GM21528 (cell line): Measurements from ENCODE around the gene PBX3.

Source experiments
- ATAC-seq: cut with Tn5 transposase; IDR thresholded peaks from one replicate; pipeline ENCODE4 v1.9.1; 2021; ENCODE audit warnings: mild to moderate bottlenecking, moderate library complexity; ENCODE audit not compliant: unreplicated experiment, low FRiP score

PBX3 gene

GRCh38 chr9:125968714-125969374, 221.7 kb downstream of the PBX3 start:
- no peak for ATAC-seq

DNA sequence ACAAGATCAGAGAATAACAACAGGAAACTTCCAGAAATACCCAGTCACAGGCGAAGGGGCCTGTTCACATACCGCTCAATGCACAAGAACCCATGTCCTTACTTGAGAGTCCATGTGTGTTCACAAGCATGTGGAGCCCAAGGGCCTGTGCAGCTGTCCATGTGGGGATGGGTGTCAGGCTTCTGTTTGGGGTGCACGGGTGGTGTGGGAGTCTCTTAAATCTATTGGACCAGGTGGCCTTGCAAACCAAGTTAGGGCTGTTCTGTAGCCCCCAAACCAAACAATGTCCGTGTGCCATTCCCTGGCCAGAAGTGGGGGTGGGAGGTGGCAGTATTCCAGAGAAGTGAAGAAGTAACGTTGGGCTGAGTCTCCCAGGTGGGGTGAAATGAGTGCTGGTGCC, 222.3 kb downstream of the PBX3 start:
- no peak for ATAC-seq

- no peak for ATAC-seq
Observed at GRCh38 chr9:125969868-125970267, 222.7 kb downstream of the PBX3 start.

GRCh38 chr9:125970340-125970739, 223.2 kb downstream of the PBX3 start:
- ATAC-seq = no peak

DNA sequence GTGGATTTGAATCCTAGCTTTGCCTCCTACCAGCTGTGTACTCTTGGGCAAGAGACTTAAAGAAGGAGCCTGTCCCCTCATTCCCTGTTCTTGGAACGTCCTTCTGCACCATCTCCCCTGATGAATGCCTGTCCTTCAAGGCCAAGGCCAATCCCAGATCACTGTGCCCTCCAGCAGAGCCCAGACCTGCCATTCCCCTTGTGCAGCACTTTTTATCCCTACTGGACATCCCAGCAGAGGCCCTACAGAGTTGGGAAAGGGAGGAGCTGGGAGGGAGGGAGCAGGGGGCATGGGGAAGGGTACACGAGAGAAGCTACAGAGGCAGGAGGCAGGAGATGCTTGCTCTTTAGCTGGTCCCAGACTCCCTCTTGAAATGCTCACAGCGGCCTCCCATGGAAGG, 223.9 kb downstream of the PBX3 start:
- no peak for ATAC-seq

- ATAC-seq = no peak
Observed at GRCh38 chr9:125972012-125972729, 225.0 kb downstream of the PBX3 start.

DNA sequence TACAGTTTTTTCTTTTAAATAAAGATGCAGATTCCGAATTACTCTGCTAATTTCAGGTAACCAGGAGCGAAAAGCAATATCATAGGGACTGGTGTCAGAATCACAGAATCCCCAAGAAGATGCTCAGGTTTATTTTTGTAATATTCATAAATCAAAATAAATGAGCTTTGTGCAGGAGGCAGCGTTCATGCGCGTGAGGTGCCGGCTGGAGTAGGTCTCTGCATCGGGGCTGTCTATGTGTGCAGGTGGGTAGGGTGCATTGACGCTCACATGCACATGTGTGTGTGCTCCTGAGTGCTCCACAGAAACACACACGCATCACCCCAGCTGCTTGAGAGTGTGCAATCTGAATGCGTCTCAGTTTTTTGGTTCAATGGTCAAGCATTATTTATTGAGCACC, 226.4 kb downstream of the PBX3 start:
- no peak for ATAC-seq

- ATAC-seq = no peak
Observed at GRCh38 chr9:125974705-125975104, 227.5 kb downstream of the PBX3 start.

DNA sequence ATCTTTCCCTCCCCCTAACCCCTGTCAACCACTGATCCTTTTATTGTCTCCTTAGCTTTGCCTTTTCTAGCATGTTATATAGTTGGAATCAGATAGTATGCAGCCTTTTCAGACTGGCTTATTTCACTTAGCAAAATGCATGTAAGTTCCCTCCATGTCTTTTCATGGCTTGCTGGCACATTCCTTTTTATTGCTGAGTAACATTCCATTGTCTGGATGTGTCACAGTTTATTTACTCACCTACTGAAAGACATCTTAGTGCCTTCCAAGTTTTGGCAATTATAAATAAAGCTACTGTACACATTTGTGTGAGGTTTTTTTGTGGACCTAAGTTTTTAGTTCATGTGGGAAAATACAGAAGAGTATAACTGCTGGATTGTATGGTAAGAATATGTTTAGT, 230.1 kb downstream of the PBX3 start:
- no peak for ATAC-seq

DNA sequence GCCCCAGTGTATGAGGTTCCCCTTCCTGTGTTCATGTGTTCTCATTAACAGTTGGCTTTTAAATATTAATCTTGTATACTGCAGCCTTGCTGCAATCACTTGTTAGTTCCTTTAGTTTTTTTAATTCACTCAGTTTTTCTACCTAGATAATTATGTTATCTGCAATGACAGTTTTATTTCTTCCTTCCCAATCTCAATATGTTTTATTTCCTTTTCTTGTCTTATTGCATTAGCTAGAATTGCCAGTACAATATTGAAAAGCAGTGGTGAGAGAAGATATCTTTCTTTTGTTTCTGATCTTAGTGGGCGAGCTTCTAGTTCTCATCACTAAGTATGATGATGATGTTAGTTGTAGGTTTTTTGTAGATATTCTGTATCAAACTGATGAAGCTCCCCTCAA, 232.2 kb downstream of the PBX3 start:
- ATAC-seq = no peak

DNA sequence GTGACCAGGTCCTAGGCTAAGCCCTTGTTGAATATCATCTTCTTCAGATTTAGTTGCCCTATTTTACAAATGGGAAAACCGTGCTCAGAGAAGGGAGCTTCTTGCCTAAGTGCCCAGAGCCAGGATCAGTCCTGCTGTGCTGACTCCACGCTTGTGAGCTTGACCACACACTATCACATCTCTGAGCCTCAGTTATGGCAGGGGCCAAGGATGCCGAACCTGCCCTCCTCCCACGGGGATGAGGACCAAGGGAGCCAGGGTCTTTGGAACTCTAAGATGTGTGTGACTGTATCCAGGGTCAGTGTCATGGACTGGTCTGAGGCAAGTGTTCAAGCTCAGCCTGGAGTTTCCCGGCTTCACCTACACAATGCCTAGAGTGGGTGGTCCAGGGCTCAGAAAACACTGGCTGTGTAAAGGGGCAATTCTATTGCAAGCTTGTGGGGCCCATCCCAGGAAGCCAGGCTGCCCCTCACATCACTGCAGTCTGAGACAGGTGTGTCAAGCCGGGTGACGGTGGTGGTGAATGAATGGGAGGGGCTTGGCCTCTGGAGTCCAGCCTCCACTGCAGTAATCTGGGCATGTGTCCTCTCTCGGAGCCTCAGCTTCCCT, 235.7 kb downstream of the PBX3 start:
- no peak for ATAC-seq

GRCh38 chr9:125983681-125984080, 236.5 kb downstream of the PBX3 start:
- ATAC-seq = no peak

DNA sequence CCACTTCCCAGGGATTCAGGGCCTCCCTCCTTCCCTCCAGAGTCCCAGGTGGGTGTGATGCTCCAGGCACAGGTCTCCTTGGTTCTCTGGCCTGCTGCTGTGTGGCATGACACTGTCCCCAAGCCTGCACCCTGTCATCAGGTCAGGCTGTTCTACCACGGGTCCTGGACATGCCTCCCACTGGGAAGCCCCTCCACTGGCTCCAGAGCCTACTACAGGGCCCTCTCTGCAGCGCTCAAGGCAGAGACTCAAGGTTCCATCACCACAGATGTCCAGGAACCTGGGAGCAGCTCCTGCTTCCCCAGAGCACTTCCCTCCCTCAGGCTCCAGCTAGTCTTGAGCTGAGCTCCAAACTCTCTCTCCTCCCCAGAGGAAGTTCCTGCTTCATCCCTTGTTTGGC, 237.3 kb downstream of the PBX3 start:
- ATAC-seq = no peak

GRCh38 chr9:125985142-125985997, 238.2 kb downstream of the PBX3 start:
- ATAC-seq = no peak

DNA sequence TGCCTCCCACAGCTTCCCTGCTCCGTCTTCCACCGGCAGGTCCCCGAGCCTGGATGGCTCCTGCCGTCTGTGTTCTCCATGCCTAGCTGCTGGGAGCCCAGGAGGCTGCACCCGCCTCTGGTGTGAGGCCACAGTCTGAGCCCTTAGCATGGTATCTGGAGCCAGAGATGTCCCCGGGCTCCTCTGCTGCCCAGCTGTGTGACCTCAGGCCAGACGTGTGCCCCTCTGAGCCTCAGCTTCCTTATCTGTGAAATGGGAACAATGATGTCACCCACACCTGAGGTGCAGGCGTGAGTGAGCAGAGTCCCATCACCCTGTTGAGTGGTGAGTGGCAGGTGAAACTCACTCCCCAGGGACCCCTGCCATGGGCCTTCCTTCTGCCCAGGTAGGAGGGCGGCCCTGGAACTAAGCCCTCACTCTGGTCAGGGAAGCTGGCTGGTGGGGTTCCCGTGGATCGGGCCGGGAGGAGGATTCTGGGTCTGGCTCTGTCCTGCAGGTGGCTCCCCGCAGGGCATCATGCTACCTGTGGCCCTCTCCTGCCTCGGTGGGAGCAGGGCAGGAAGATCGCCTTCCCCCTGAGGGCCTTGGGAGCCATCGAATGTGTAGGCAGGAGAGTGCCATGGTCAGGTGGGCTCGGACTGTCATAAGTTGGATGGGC, 239.0 kb downstream of the PBX3 start:
- no peak for ATAC-seq

DNA sequence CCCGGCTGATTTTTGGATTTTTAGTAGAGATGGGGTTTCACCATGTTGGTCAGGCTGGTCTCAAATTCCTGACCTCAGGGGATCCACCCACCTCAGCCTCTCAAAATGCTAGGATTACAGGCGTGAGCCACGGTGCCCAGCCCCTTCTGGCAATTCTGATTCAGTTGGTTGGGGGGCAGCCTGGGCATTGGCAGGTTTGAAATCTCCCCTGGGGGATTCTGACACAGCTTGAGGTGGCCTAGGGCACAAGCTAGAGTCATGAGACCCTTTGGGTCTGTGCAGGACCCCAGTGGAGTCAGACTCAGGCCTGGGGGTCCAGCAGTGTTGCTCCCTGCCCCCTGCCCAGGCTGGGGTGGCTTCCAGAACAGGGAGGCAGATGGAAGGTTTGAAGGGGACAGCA, 239.8 kb downstream of the PBX3 start:
- ATAC-seq = no peak

DNA sequence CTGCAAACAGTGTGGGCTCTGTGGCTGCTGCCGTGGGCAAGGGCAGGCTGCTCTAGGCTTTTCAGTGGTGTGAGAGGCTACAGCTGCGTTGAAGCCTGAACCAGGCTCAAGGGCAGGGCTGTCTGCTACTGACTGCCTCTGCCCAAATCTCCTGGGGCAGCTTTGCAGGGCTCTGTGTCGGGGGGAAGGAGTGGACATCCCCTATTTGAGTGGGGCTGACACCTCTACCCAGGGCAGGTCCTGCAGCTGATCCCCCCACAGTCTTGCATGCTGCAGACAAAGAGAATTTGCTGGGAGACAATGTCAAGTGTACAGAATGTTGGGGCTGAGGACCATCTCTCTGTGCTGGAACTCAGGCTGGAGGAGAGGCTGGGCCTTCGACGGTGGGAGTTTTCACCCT, 240.2 kb downstream of the PBX3 start:
- ATAC-seq = no peak

DNA sequence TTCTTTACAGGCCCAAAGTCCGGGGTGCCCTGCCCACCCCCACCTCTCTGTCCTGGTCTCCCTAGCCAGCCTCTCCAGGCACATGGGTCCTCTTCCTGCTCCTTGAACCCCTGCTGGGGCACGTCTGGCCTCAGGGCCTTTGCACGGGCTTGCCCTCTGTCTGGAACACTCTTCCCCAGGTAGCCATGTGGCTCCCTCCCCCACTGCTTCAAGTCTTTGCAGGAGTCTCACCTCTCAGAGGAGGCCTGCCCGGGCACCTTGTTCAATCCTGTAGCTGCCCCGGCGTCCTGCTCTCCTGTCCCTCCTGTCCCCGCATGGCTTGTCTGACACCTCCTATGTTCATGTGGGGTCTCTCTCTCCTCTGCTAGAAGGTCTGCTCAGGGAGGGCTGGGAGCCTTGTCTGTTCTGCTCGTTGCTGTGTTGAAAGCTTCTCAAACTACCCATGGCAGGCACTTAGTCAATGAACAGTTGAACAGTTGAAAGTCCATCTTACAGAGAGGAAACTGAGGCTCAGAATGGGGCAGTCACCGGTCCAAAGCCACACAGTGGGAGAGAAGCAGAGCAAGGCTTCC, 241.4 kb downstream of the PBX3 start:
- no peak for ATAC-seq

DNA sequence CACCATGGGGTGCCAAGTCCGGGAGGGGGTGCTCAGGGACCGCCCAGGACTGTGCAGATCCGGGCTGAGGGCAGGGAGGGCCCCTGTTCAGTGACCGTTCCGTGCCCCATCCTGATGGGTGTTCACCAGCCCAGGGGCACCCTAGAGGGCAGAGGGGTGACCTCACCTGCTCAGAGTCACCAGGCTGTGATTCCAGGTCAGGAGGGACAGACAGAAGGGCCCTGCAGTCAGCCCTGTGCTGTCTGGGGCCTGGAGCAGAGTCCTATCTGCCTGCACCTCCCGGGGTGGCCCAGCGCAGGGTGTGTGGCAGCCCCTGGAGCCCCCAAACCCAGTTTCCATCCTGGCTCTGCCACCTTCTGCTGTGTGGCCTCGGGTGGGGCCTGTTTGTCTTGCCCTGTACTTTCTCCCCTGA, 241.9 kb downstream of the PBX3 start:
- ATAC-seq = no peak

GRCh38 chr9:125989524-125990180, 242.5 kb downstream of the PBX3 start:
- no peak for ATAC-seq
